AG08396 (cell line): ENCODE results near the gene PEPD.
A peak's percentile ranks its signal among the peaks of the same experiment; 100 is the strongest.
"Not testable (repeated sequence)": the region's sequence is repeated elsewhere in the genome, so short reads cannot be mapped to it uniquely, and the experiment has no call there.

ENCODE experiments used
- DNase-seq: peaks from one replicate; pipeline ENCODE4 v3.0.0; 2012; ENCODE audit warnings: low spot score, mixed read lengths

Gene PEPD

GRCh38 chr19:33521480-33522370, at the start of gene PEPD:
Gene PEPD, minus strand, starts transcription at chr19:33521791. Its CDS starts 31 bp downstream, at chr19:33521760.
- peak; percentile 100 for DNase-seq

GRCh38 chr19:33569821-33570220, 48.2 kb upstream of the PEPD start:
- DNase-seq = no peak

GRCh38 chr19:33568706-33569105, 47.1 kb upstream of the PEPD start:
- DNase-seq = no peak

- DNase-seq = no peak
Observed at GRCh38 chr19:33564836-33565338, 43.3 kb upstream of the PEPD start.

GRCh38 chr19:33562636-33563035, 41.0 kb upstream of the PEPD start:
- DNase-seq = no peak

- not testable (repeated sequence) for DNase-seq
Observed at GRCh38 chr19:33561666-33562065, 40.1 kb upstream of the PEPD start.

- no peak for DNase-seq
Observed at GRCh38 chr19:33561261-33561660, 39.7 kb upstream of the PEPD start.

GRCh38 chr19:33559996-33560395, 38.4 kb upstream of the PEPD start:
- DNase-seq = no peak

GRCh38 chr19:33558856-33559255, 37.3 kb upstream of the PEPD start:
- no peak for DNase-seq

- no peak for DNase-seq
Observed at GRCh38 chr19:33558151-33558550, 36.6 kb upstream of the PEPD start.

- DNase-seq = no peak
Observed at GRCh38 chr19:33557720-33558119, 36.1 kb upstream of the PEPD start.

- no peak for DNase-seq
Observed at GRCh38 chr19:33557196-33557595, 35.6 kb upstream of the PEPD start.

GRCh38 chr19:33556261-33556660, 34.7 kb upstream of the PEPD start:
- no peak for DNase-seq

- DNase-seq = not testable (repeated sequence)
Observed at GRCh38 chr19:33555726-33556125, 34.1 kb upstream of the PEPD start.

- no peak for DNase-seq
Observed at GRCh38 chr19:33554821-33555220, 33.2 kb upstream of the PEPD start.

- DNase-seq = no peak
Observed at GRCh38 chr19:33554391-33554790, 32.8 kb upstream of the PEPD start.

GRCh38 chr19:33553530-33554310, 32.1 kb upstream of the PEPD start:
- DNase-seq = no peak

- no peak for DNase-seq
Observed at GRCh38 chr19:33552928-33553279, 31.3 kb upstream of the PEPD start.

- DNase-seq = no peak
Observed at GRCh38 chr19:33552191-33552927, 30.8 kb upstream of the PEPD start.

- DNase-seq = no peak
Observed at GRCh38 chr19:33551676-33552075, 30.1 kb upstream of the PEPD start.

GRCh38 chr19:33550768-33551167, 29.2 kb upstream of the PEPD start:
- DNase-seq = no peak

GRCh38 chr19:33547676-33548075, 26.1 kb upstream of the PEPD start:
- DNase-seq = no peak
